ENCODE measurements around the gene COL5A3.
"Not testable (repeated sequence)": the region's sequence is repeated elsewhere in the genome, so short reads cannot be mapped to it uniquely, and the experiment has no call there.

DNA sequence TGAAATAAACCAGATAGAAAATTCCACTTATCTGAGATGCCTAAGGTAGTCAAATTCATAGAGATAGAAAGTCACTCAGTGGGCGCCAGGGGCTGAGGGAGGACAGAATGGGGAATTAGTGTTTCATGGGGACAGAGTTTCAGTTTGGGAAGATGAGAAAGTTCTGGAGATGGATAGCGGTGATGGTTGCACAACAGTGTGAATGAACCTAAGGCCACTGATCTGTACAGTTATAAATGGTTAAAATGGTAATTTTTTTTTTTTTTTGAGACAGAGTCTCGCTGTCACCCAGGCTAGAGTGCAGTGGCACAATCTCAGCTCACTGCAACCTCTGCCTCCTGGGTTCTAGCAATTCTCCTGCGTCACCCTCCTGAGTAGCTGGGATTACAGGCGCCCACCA lies 12.8 kb upstream of the COL5A3 start:
- TF ChIP-seq, protein P1, sequence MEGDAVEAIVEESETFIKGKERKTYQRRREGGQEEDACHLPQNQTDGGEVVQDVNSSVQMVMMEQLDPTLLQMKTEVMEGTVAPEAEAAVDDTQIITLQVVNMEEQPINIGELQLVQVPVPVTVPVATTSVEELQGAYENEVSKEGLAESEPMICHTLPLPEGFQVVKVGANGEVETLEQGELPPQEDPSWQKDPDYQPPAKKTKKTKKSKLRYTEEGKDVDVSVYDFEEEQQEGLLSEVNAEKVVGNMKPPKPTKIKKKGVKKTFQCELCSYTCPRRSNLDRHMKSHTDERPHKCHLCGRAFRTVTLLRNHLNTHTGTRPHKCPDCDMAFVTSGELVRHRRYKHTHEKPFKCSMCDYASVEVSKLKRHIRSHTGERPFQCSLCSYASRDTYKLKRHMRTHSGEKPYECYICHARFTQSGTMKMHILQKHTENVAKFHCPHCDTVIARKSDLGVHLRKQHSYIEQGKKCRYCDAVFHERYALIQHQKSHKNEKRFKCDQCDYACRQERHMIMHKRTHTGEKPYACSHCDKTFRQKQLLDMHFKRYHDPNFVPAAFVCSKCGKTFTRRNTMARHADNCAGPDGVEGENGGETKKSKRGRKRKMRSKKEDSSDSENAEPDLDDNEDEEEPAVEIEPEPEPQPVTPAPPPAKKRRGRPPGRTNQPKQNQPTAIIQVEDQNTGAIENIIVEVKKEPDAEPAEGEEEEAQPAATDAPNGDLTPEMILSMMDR (conservative IDR thresholded peaks at IDR 0.05): not testable (repeated sequence)
- not testable (repeated sequence) for TF ChIP-seq ZFX (IDR thresholded peaks at IDR 0.05)

Data from C4-2B (cell line).